Measurements from ENCODE around the gene SRBD1. TPM values are rescaled to one million over a fixed set of nuclear protein-coding genes. Genes with fewer than 3 reads are reported as not detected.

SRBD1 gene
- polyA plus RNA-seq, 3 donors = 5.8 to 9.2 (median 7.0) TPM

DNA sequence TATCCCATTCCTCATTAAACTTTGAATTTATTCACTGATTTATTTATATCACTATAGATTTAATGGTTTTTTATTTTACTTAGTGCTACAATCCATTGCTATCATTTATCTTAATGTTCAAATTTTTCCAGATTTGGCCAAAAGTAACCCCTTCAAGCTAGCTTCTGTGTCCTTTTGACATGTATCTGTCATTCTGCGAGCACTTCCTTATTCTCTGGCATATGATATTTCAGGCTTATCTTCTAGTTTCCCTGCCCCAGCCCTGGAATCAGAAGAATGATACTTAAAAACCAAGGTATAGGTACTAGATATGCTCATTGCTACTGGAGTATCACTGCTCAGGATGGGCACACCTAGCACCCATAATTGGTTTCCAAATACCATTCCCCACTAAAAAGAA lies 28.5 kb downstream of the SRBD1 start:
- Mint-ChIP-seq H3K36me3 (peaks cover 6 to 18% of the 10 kb centered on the region in 2 donors), H3K4me1 (peaks cover 40% of the 10 kb centered on the region), H3K9me3 (no peaks in the 10 kb centered on the region), H3K4me3 (no peak overlapping the region), H3K27me3 (ENCODE audit: low read depth in 3 of 3) (no peaks in the 10 kb centered on the region), H3K27ac (peak overlapping the region in 3 of 7 donors; percentile 53 to 63 (median 55))
- H3K9ac ChIP-seq (ENCODE audit: insufficient read depth, low read length, poor library complexity, severe bottlenecking) = no peak overlapping the region
- intact Hi-C loops (cut with micrococcal nuclease) = no loop called here
- H4K20me1 ChIP-seq (ENCODE audit: insufficient read depth, low read length) = no peaks in the 10 kb centered on the region
- peaks cover 24 to 44% of the 10 kb centered on the region in 2 donors for H3K4me1 ChIP-seq (ENCODE audit: control insufficient read depth in 1 of 2, insufficient read depth in 2 of 2, low read length in 2 of 2)
- no peak overlapping the region for H3K4me2 ChIP-seq (replicated peaks; ENCODE audit: extremely low read depth, low read length, poor library complexity, severe bottlenecking)
- H3K79me2 ChIP-seq (ENCODE audit: insufficient read depth, low read length) = peaks cover 9% of the 10 kb centered on the region
- DNase-seq = no peak
- no peak overlapping the region for H3K4me3 ChIP-seq (replicated peaks in 1 of 3; ENCODE audit: low read depth in 2 of 3, low read length in 3 of 3)
- H3K9me3 ChIP-seq (replicated peaks in 1 of 2; ENCODE audit: control insufficient read depth in 1 of 2, insufficient read depth in 1 of 2, low read length in 2 of 2) = no peaks in the 10 kb centered on the region
- H3K27me3 ChIP-seq (ENCODE audit: control insufficient read depth in 2 of 2, insufficient read depth in 2 of 2, low read length in 2 of 2) = no peaks in the 10 kb centered on the region
- H2AFZ ChIP-seq (ENCODE audit: insufficient read depth, low read depth, low read length, poor library complexity, severe bottlenecking) = no peak overlapping the region
- H3K36me3 ChIP-seq (replicated peaks in 1 of 2; ENCODE audit: control insufficient read depth in 1 of 2, insufficient read depth in 2 of 2, low read length in 2 of 2) = no peaks in the 10 kb centered on the region
- no CpG with 5 or more reads among the region's 1 CpG for WGBS (ENCODE audit: insufficient coverage)
- TF ChIP-seq, protein P1, sequence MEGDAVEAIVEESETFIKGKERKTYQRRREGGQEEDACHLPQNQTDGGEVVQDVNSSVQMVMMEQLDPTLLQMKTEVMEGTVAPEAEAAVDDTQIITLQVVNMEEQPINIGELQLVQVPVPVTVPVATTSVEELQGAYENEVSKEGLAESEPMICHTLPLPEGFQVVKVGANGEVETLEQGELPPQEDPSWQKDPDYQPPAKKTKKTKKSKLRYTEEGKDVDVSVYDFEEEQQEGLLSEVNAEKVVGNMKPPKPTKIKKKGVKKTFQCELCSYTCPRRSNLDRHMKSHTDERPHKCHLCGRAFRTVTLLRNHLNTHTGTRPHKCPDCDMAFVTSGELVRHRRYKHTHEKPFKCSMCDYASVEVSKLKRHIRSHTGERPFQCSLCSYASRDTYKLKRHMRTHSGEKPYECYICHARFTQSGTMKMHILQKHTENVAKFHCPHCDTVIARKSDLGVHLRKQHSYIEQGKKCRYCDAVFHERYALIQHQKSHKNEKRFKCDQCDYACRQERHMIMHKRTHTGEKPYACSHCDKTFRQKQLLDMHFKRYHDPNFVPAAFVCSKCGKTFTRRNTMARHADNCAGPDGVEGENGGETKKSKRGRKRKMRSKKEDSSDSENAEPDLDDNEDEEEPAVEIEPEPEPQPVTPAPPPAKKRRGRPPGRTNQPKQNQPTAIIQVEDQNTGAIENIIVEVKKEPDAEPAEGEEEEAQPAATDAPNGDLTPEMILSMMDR (IDR thresholded peaks at IDR 0.05) = no peak
- H3K27ac ChIP-seq (ENCODE audit: low read depth in 1 of 2, low read length in 2 of 2) = peak overlapping the region in 1 of 2 donors; percentile 68

DNA sequence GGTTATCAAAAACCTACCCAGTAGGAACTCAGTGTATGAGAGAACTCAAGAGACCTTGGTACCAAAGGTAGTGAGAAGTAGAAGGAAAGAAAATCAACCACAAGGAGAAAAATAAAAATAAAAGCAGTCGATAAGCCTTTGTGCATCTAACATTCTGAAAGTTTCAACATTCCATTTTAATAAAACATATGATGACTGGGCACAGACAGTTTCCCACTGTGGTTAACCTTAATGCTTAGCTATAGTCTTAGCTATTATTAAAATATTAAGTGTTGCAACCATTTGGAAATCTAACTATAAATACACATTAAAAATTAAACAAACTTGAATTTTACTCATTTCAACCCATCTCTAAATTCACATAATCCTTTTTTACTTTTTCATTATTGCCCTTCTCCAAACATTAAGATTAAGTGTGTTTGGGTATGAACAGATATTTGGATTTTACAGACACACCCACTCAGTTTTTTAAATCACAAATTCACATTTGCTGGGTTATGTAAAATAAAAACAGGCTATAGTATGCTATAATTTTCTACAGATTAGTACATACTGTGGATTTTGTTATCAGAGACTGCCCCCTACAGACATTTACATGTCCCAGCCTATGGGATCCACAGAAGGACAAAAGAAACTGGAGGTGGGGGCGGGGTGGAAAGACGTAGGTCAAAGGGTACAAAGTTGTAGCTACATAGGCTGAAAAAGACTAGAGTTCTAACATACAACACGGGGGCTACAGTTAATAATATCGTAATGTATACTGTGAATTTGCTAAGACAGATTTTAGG lies 32.8 kb downstream of the SRBD1 start:
- H2AFZ ChIP-seq (ENCODE audit: insufficient read depth, low read depth, low read length, poor library complexity, severe bottlenecking) = no peak overlapping the region
- H3K4me1 ChIP-seq (ENCODE audit: control insufficient read depth in 1 of 2, insufficient read depth in 2 of 2, low read length in 2 of 2) = peaks cover 10 to 32% of the 10 kb centered on the region in 2 donors
- H3K27me3 Mint-ChIP-seq (ENCODE audit: low read depth in 3 of 3) = no peaks in the 10 kb centered on the region
- H3K4me3 Mint-ChIP-seq = peak overlapping the region; percentile 60 to 61
- H4K20me1 ChIP-seq (ENCODE audit: insufficient read depth, low read length) = no peaks in the 10 kb centered on the region
- no peaks in the 10 kb centered on the region for H3K9me3 ChIP-seq (replicated peaks in 1 of 2; ENCODE audit: control insufficient read depth in 1 of 2, insufficient read depth in 1 of 2, low read length in 2 of 2)
- no peak overlapping the region for H3K27ac ChIP-seq (ENCODE audit: low read depth in 1 of 2, low read length in 2 of 2)
- H3K4me1 Mint-ChIP-seq = peaks cover 27% of the 10 kb centered on the region
- peaks cover 22 to 27% of the 10 kb centered on the region in 2 donors for H3K36me3 Mint-ChIP-seq
- peak; percentile 38 to 60 (median 54) for DNase-seq
- no peak overlapping the region for H3K9ac ChIP-seq (ENCODE audit: insufficient read depth, low read length, poor library complexity, severe bottlenecking)
- peaks cover 2 to 13% of the 10 kb centered on the region in 2 donors for H3K36me3 ChIP-seq (replicated peaks in 1 of 2; ENCODE audit: control insufficient read depth in 1 of 2, insufficient read depth in 2 of 2, low read length in 2 of 2)
- no peaks in the 10 kb centered on the region for H3K79me2 ChIP-seq (ENCODE audit: insufficient read depth, low read length)
- H3K9me3 Mint-ChIP-seq = no peaks in the 10 kb centered on the region
- TF ChIP-seq, protein P1 (IDR thresholded peaks at IDR 0.05) = peak; percentile 70
- WGBS (ENCODE audit: insufficient coverage) = no CpG with 5 or more reads among the region's 5 CpGs
- intact Hi-C loops (cut with micrococcal nuclease) = loop anchor here in 1 of 2 donors (5.0 kb wide), 1 partner anchor 596 kb away; no protein-coding TSS in a partner anchor
- peak overlapping the region; percentile 20 for H3K4me2 ChIP-seq (replicated peaks; ENCODE audit: extremely low read depth, low read length, poor library complexity, severe bottlenecking)
- no peaks in the 10 kb centered on the region for H3K27me3 ChIP-seq (ENCODE audit: control insufficient read depth in 2 of 2, insufficient read depth in 2 of 2, low read length in 2 of 2)
- peak overlapping the region in 1 of 3 experiments; percentile 15 for H3K4me3 ChIP-seq (replicated peaks in 1 of 3; ENCODE audit: low read depth in 2 of 3, low read length in 3 of 3)
- H3K27ac Mint-ChIP-seq = peak overlapping the region in 5 of 7 donors; percentile 59 to 83 (median 73)
